CD4-positive, alpha-beta T cell treated with Interleukin-6 at 100 ng/mL for 8 hours (primary cell): ENCODE measurements around the gene RTTN.
"Not testable (repeated sequence)": the region's sequence is repeated elsewhere in the genome, so short reads cannot be mapped to it uniquely, and the experiment has no call there.

Source experiments
- DNase-seq: peaks from one replicate; pipeline ENCODE4 v3.0.0-alpha.2; 2020; ENCODE audit warnings: mixed read lengths, low spot score

RTTN gene

GRCh38 chr18:69978732-69979715 is 226.5 kb downstream of the RTTN start:
- DNase-seq, result no peak

GRCh38 chr18:69975294-69975693 is 230.2 kb downstream of the RTTN start:
- DNase-seq, result not testable (repeated sequence)

- no peak for DNase-seq
These were observed 231.1 kb downstream of the RTTN start for GRCh38 chr18:69974365-69974764.

GRCh38 chr18:69969491-69969890 is 236.0 kb downstream of the RTTN start:
- DNase-seq, result no peak

GRCh38 chr18:69968039-69968438 is 237.4 kb downstream of the RTTN start:
- peak; percentile 54 for DNase-seq

GRCh38 chr18:69963196-69963595 is 242.3 kb downstream of the RTTN start:
- DNase-seq, result no peak

- no peak for DNase-seq
These were observed 243.8 kb downstream of the RTTN start for GRCh38 chr18:69961718-69962117.

GRCh38 chr18:69958422-69958821 is 247.1 kb downstream of the RTTN start:
- DNase-seq, result no peak

- DNase-seq, result no peak
These were observed 247.7 kb downstream of the RTTN start for GRCh38 chr18:69957747-69958146.

- no peak for DNase-seq
These were observed 248.5 kb downstream of the RTTN start for GRCh38 chr18:69956665-69957620.

- no peak for DNase-seq
These were observed 249.4 kb downstream of the RTTN start for GRCh38 chr18:69956057-69956456.

- no peak for DNase-seq
These were observed 250.6 kb downstream of the RTTN start for GRCh38 chr18:69954719-69955480.

- no peak for DNase-seq
These were observed 252.3 kb downstream of the RTTN start for GRCh38 chr18:69953191-69953590.
